ENCODE results near the gene AP1S1. TPM values are rescaled to one million over a fixed set of nuclear protein-coding genes. Genes with fewer than 3 reads are reported as not detected.

AP1S1 gene
- polyA plus RNA-seq, 1 experiment: 197 TPM

GRCh38 chr7:101185258-101185839 lies 31.1 kb downstream of the AP1S1 start:
- Histone ChIP-seq H3K27me3 (ENCODE audit: control insufficient read depth, insufficient read depth, low read length) (peaks cover 11% of the 10 kb centered on the region), H3K4me3 (ENCODE audit: low read depth, low read length) (no peak overlapping the region), H3K9me3 (ENCODE audit: control insufficient read depth, insufficient read depth, low read length) (no peaks in the 10 kb centered on the region), H3K27ac (ENCODE audit: low read depth, low read length) (no peak overlapping the region)
- no peak for DNase-seq (ENCODE audit: low read depth, low spot score)
- TF ChIP-seq CTCF (IDR thresholded peaks at IDR 0.05; ENCODE audit: low read depth, low read length): no peak
- ChIA-PET CTCF (interaction anchor here (0.8 to 3.5 kb wide), 4 partner anchors 7 to 105 kb away, joined by 3 to 25 read pairs (median 19); no protein-coding TSS in a partner anchor), POLR2A (interaction anchor here (0.5 kb wide), 1 partner anchor 296 kb away, joined by 5 read pairs; the partner anchor contains the start of gene UFSP1)

GRCh38 chr7:101186194-101186593 lies 31.9 kb downstream of the AP1S1 start:
- ChIA-PET CTCF (interaction anchor here (1.0 to 2.3 kb wide), 3 partner anchors 16 to 43 kb away, joined by 3 to 25 read pairs (median 8); no protein-coding TSS in a partner anchor), POLR2A (interaction anchor here (0.6 kb wide), 2 partner anchors 425 to 602 kb away, joined by 3 read pairs; no protein-coding TSS in a partner anchor)
- no peak overlapping the region for H3K27ac ChIP-seq (ENCODE audit: low read depth, low read length)
- H3K27me3 ChIP-seq (ENCODE audit: control insufficient read depth, insufficient read depth, low read length): peaks cover 5% of the 10 kb centered on the region
- no peak for TF ChIP-seq CTCF (IDR thresholded peaks at IDR 0.05; ENCODE audit: low read depth, low read length)
- H3K9me3 ChIP-seq (ENCODE audit: control insufficient read depth, insufficient read depth, low read length): no peaks in the 10 kb centered on the region
- DNase-seq (ENCODE audit: low read depth, low spot score): no peak
- H3K4me3 ChIP-seq (ENCODE audit: low read depth, low read length): no peak overlapping the region

- no peak for TF ChIP-seq CTCF (IDR thresholded peaks at IDR 0.05; ENCODE audit: low read depth, low read length)
- Histone ChIP-seq H3K9me3 (ENCODE audit: control insufficient read depth, insufficient read depth, low read length) (no peaks in the 10 kb centered on the region), H3K27me3 (ENCODE audit: control insufficient read depth, insufficient read depth, low read length) (no peaks in the 10 kb centered on the region), H3K4me3 (ENCODE audit: low read depth, low read length) (no peak overlapping the region), H3K27ac (ENCODE audit: low read depth, low read length) (no peak overlapping the region)
- no peak for DNase-seq (ENCODE audit: low read depth, low spot score)
- POLR2A ChIA-PET: interaction anchor here (0.6 kb wide), 1 partner anchor 426 kb away, joined by 3 read pairs; no protein-coding TSS in a partner anchor
- CTCF ChIA-PET: interaction anchor here (1.0 to 2.3 kb wide), 4 partner anchors 17 to 95 kb away, joined by 3 to 25 read pairs (median 6); no protein-coding TSS in a partner anchor
Measured at GRCh38 chr7:101186844-101187428, 32.7 kb downstream of the AP1S1 start.

GRCh38 chr7:101189109-101189508 lies 34.8 kb downstream of the AP1S1 start:
- no peak for DNase-seq (ENCODE audit: low read depth, low spot score)
- POLR2A ChIA-PET: no interaction called here
- no peak for TF ChIP-seq CTCF (IDR thresholded peaks at IDR 0.05; ENCODE audit: low read depth, low read length)
- H3K4me3 ChIP-seq (ENCODE audit: low read depth, low read length): no peak overlapping the region
- H3K27ac ChIP-seq (ENCODE audit: low read depth, low read length): no peak overlapping the region
- no peaks in the 10 kb centered on the region for H3K9me3 ChIP-seq (ENCODE audit: control insufficient read depth, insufficient read depth, low read length)
- CTCF ChIA-PET: interaction anchor here (0.7 kb wide), 1 partner anchor 45 kb away, joined by 3 read pairs; no protein-coding TSS in a partner anchor
- no peaks in the 10 kb centered on the region for H3K27me3 ChIP-seq (ENCODE audit: control insufficient read depth, insufficient read depth, low read length)

- no peak for DNase-seq (ENCODE audit: low read depth, low spot score)
- H3K9me3 ChIP-seq (ENCODE audit: control insufficient read depth, insufficient read depth, low read length): no peaks in the 10 kb centered on the region; the same call in 1 of the 2 replicates
- peaks cover 14% of the 10 kb centered on the region for H3K27me3 ChIP-seq (ENCODE audit: control insufficient read depth, insufficient read depth, low read length)
- H3K27ac ChIP-seq (ENCODE audit: low read depth, low read length): no peak overlapping the region
- TF ChIP-seq CTCF (IDR thresholded peaks at IDR 0.05; ENCODE audit: low read depth, low read length): no peak
- H3K4me3 ChIP-seq (ENCODE audit: low read depth, low read length): no peak overlapping the region
- POLR2A ChIA-PET: no interaction called here
- CTCF ChIA-PET: interaction anchor here (7.7 kb wide), 1 partner anchor 53 kb away, joined by 262 read pairs; no protein-coding TSS in a partner anchor
Measured at GRCh38 chr7:101195884-101196283, 41.6 kb downstream of the AP1S1 start.

All from AG04450 (cell line).